ENCODE measurements around the gene TTC3. TPM values are rescaled to one million over a fixed set of nuclear protein-coding genes. Genes with fewer than 3 reads are reported as not detected.

The TTC3 gene
- total RNA-seq, 1 experiment from 2014 or later, result 77.6 TPM

GRCh38 chr21:37057614-37058013 is 15.4 kb upstream of the TTC3 start:
- Histone ChIP-seq H3K9me2 (ENCODE audit: insufficient read depth) (no peaks in the 10 kb centered on the region), H3K4me3 (no peak overlapping the region), H3K36me3 (ENCODE audit: low read depth) (no peaks in the 10 kb centered on the region), H3K27ac (no peak overlapping the region), H3K79me2 (ENCODE audit: low read depth) (no peaks in the 10 kb centered on the region), H3K4me2 (no peak overlapping the region), H3F3A (ENCODE audit: insufficient read depth, low read depth) (peaks cover 7% of the 10 kb centered on the region; the same call in 1 of the 2 replicates), H3K27me3 (ENCODE audit: insufficient read depth, low read depth) (no peaks in the 10 kb centered on the region), H4K20me1 (ENCODE audit: insufficient read depth) (no peaks in the 10 kb centered on the region), H3K4me1 (replicated peaks; ENCODE audit: insufficient read depth) (peaks cover 7% of the 10 kb centered on the region), H3K9me3 (ENCODE audit: insufficient read depth, low read depth) (no peaks in the 10 kb centered on the region), H2AFZ (no peak overlapping the region)
- intact Hi-C loops (cut with micrococcal nuclease; ENCODE audit: unreplicated experiment), result no loop called here
- no peak for TF ChIP-seq EZH2 (IDR thresholded peaks at IDR 0.05; ENCODE audit: low read depth)
- no peak for TF ChIP-seq CTCF (conservative IDR thresholded peaks at IDR 0.05)
- BruUV-seq (replicated peaks), result no TSS peak
- POLR2A ChIA-PET (ENCODE audit: unreplicated experiment), result no interaction called here
- DNase-seq, result no peak
- CTCF ChIA-PET, result no interaction called here

GRCh38 chr21:37058261-37058660 is 14.8 kb upstream of the TTC3 start:
- no TSS peak for BruUV-seq (replicated peaks)
- POLR2A ChIA-PET (ENCODE audit: unreplicated experiment), result no interaction called here

GRCh38 chr21:37059181-37059580 is 13.9 kb upstream of the TTC3 start:
- no peak overlapping the region for H3K27ac ChIP-seq
- POLR2A ChIA-PET (ENCODE audit: unreplicated experiment), result no interaction called here
- BruUV-seq (replicated peaks), result no TSS peak
- no peak overlapping the region for H3K4me3 ChIP-seq
- no peaks in the 10 kb centered on the region for H3K79me2 ChIP-seq (ENCODE audit: low read depth)
- no peak overlapping the region for H2AFZ ChIP-seq
- peaks cover 7% of the 10 kb centered on the region for H3K4me1 ChIP-seq (replicated peaks; ENCODE audit: insufficient read depth)
- intact Hi-C loops (cut with micrococcal nuclease; ENCODE audit: unreplicated experiment), result no loop called here
- H3K9me3 ChIP-seq (ENCODE audit: insufficient read depth, low read depth), result no peaks in the 10 kb centered on the region
- H4K20me1 ChIP-seq (ENCODE audit: insufficient read depth), result no peaks in the 10 kb centered on the region
- CTCF ChIA-PET, result no interaction called here
- H3F3A ChIP-seq (ENCODE audit: insufficient read depth, low read depth), result peaks cover 7% of the 10 kb centered on the region; the same call in 1 of the 2 replicates
- no peaks in the 10 kb centered on the region for H3K36me3 ChIP-seq (ENCODE audit: low read depth)
- TF ChIP-seq CTCF (conservative IDR thresholded peaks at IDR 0.05), result no peak
- TF ChIP-seq EZH2 (IDR thresholded peaks at IDR 0.05; ENCODE audit: low read depth), result no peak
- H3K9me2 ChIP-seq (ENCODE audit: insufficient read depth), result no peaks in the 10 kb centered on the region
- no peak overlapping the region for H3K4me2 ChIP-seq
- no peaks in the 10 kb centered on the region for H3K27me3 ChIP-seq (ENCODE audit: insufficient read depth, low read depth)
- no peak for DNase-seq

More at GRCh38 chr21:37058261-37058660, 14.8 kb upstream of the TTC3 start:
- intact Hi-C loops (cut with micrococcal nuclease; ENCODE audit: unreplicated experiment), result no loop called here
- no peak for DNase-seq
- H3K9me3 ChIP-seq (ENCODE audit: insufficient read depth, low read depth), result no peaks in the 10 kb centered on the region
- no peak overlapping the region for H2AFZ ChIP-seq
- TF ChIP-seq CTCF (conservative IDR thresholded peaks at IDR 0.05) (no peak), EZH2 (IDR thresholded peaks at IDR 0.05; ENCODE audit: low read depth) (no peak)
- no peaks in the 10 kb centered on the region for H3K9me2 ChIP-seq (ENCODE audit: insufficient read depth)
- CTCF ChIA-PET, result no interaction called here
- H3K36me3 ChIP-seq (ENCODE audit: low read depth), result no peaks in the 10 kb centered on the region
- no peaks in the 10 kb centered on the region for H3K27me3 ChIP-seq (ENCODE audit: insufficient read depth, low read depth)
- H3K27ac ChIP-seq, result no peak overlapping the region
- peaks cover 7% of the 10 kb centered on the region for H3K4me1 ChIP-seq (replicated peaks; ENCODE audit: insufficient read depth)
- no peak overlapping the region for H3K4me3 ChIP-seq
- H3K4me2 ChIP-seq, result no peak overlapping the region
- no peaks in the 10 kb centered on the region for H3K79me2 ChIP-seq (ENCODE audit: low read depth)
- no peaks in the 10 kb centered on the region for H4K20me1 ChIP-seq (ENCODE audit: insufficient read depth)
- H3F3A ChIP-seq (ENCODE audit: insufficient read depth, low read depth), result peaks cover 7% of the 10 kb centered on the region; the same call in 1 of the 2 replicates

Data from PC-9 (cell line).